ENCODE data around the gene TEX48.

Gene TEX48

GRCh38 chr9:114687034-114687433 lies 5.0 kb upstream of the TEX48 start:
- no peaks in the 10 kb centered on the region for H3K27me3 ChIP-seq (ENCODE audit: insufficient read depth, low read length)
- H4K12ac ChIP-seq (ENCODE audit: low read depth, low read length), result no peak overlapping the region
- H3K4me3 ChIP-seq (ENCODE audit: low read depth, low read length), result no peak overlapping the region
- H3K18ac ChIP-seq (ENCODE audit: low read length), result no peak overlapping the region
- H3K4me1 ChIP-seq (ENCODE audit: control insufficient read depth in 1 of 2, insufficient read depth in 2 of 2, low read length in 2 of 2), result peaks cover 0 to 2% of the 10 kb centered on the region in 2 experiments
- no peak overlapping the region for H4K91ac ChIP-seq (ENCODE audit: low read depth, low read length)
- no peak overlapping the region for H3K4ac ChIP-seq (ENCODE audit: low read depth, low read length)
- H2AK5ac ChIP-seq (ENCODE audit: low read length), result no peak overlapping the region
- H2BK120ac ChIP-seq (ENCODE audit: insufficient read depth, low read length, poor library complexity), result no peak overlapping the region
- no peak overlapping the region for H3K9ac ChIP-seq (ENCODE audit: low read length)
- no peaks in the 10 kb centered on the region for H3K9me3 ChIP-seq (ENCODE audit: insufficient read depth, low read depth, low read length)
- H3K27ac ChIP-seq (ENCODE audit: low read depth, low read length), result no peak overlapping the region
- H3K79me2 ChIP-seq (ENCODE audit: control insufficient read depth, insufficient read depth, low read length, poor library complexity), result no peaks in the 10 kb centered on the region
- no peak overlapping the region for H2BK12ac ChIP-seq (ENCODE audit: low read length)
- H2BK5ac ChIP-seq (ENCODE audit: low read depth, low read length, poor library complexity), result no peak overlapping the region
- no peak overlapping the region for H3K23ac ChIP-seq (ENCODE audit: low read length)
- H2AFZ ChIP-seq (ENCODE audit: insufficient read depth, low read length, poor library complexity), result no peak overlapping the region
- no peak overlapping the region for H3K4me2 ChIP-seq (ENCODE audit: low read length)
- H3K14ac ChIP-seq (ENCODE audit: low read length), result no peak overlapping the region
- H3K36me3 ChIP-seq (ENCODE audit: control insufficient read depth in 1 of 2, insufficient read depth in 2 of 2, low read length in 2 of 2), result no peaks in the 10 kb centered on the region
- H3K79me1 ChIP-seq (ENCODE audit: low read length), result no peaks in the 10 kb centered on the region
- no peak for DNase-seq
- H4K8ac ChIP-seq (ENCODE audit: low read depth, low read length), result no peak overlapping the region

- Histone ChIP-seq H4K8ac (ENCODE audit: low read depth, low read length) (no peak overlapping the region), H3K79me2 (ENCODE audit: control insufficient read depth, insufficient read depth, low read length, poor library complexity) (no peaks in the 10 kb centered on the region), H3K36me3 (ENCODE audit: control insufficient read depth in 1 of 2, insufficient read depth in 2 of 2, low read length in 2 of 2) (no peaks in the 10 kb centered on the region)
These were observed 4.0 kb upstream of the TEX48 start for GRCh38 chr9:114685951-114686350.

GRCh38 chr9:114684036-114684435 lies 2.0 kb upstream of the TEX48 start:
- Histone ChIP-seq H3K23ac (ENCODE audit: low read length) (no peak overlapping the region), H3K9me3 (ENCODE audit: insufficient read depth, low read depth, low read length) (no peaks in the 10 kb centered on the region), H3K18ac (ENCODE audit: low read length) (no peak overlapping the region), H2AK5ac (ENCODE audit: low read length) (no peak overlapping the region), H3K14ac (ENCODE audit: low read length) (no peak overlapping the region), H2BK12ac (ENCODE audit: low read length) (no peak overlapping the region), H4K91ac (ENCODE audit: low read depth, low read length) (no peak overlapping the region), H2BK5ac (ENCODE audit: low read depth, low read length, poor library complexity) (no peak overlapping the region), H2BK120ac (ENCODE audit: insufficient read depth, low read length, poor library complexity) (no peak overlapping the region), H3K4ac (ENCODE audit: low read depth, low read length) (no peak overlapping the region), H4K12ac (ENCODE audit: low read depth, low read length) (no peak overlapping the region), H2AFZ (ENCODE audit: insufficient read depth, low read length, poor library complexity) (no peak overlapping the region), H3K4me3 (ENCODE audit: low read depth, low read length) (no peak overlapping the region), H3K79me2 (ENCODE audit: control insufficient read depth, insufficient read depth, low read length, poor library complexity) (no peaks in the 10 kb centered on the region), H4K8ac (ENCODE audit: low read depth, low read length) (no peak overlapping the region), H3K27me3 (ENCODE audit: insufficient read depth, low read length) (no peaks in the 10 kb centered on the region), H3K4me1 (ENCODE audit: control insufficient read depth in 1 of 2, insufficient read depth in 2 of 2, low read length in 2 of 2) (peaks cover 0 to 2% of the 10 kb centered on the region in 2 experiments), H3K4me2 (ENCODE audit: low read length) (no peak overlapping the region), H3K79me1 (ENCODE audit: low read length) (no peaks in the 10 kb centered on the region), H3K9ac (ENCODE audit: low read length) (no peak overlapping the region), H3K36me3 (ENCODE audit: control insufficient read depth in 1 of 2, insufficient read depth in 2 of 2, low read length in 2 of 2) (no peaks in the 10 kb centered on the region), H3K27ac (ENCODE audit: low read depth, low read length) (no peak overlapping the region)
- no CpG with 5 or more reads among the region's 6 CpGs for WGBS (ENCODE audit: extremely low coverage, insufficient coverage, insufficient read length)
- DNase-seq, result no peak

More at GRCh38 chr9:114685951-114686350, 4.0 kb upstream of the TEX48 start:
- Histone ChIP-seq H3K18ac (ENCODE audit: low read length) (no peak overlapping the region), H2AFZ (ENCODE audit: insufficient read depth, low read length, poor library complexity) (no peak overlapping the region), H3K23ac (ENCODE audit: low read length) (no peak overlapping the region), H4K12ac (ENCODE audit: low read depth, low read length) (no peak overlapping the region), H3K4me3 (ENCODE audit: low read depth, low read length) (no peak overlapping the region), H3K14ac (ENCODE audit: low read length) (no peak overlapping the region), H3K27me3 (ENCODE audit: insufficient read depth, low read length) (no peaks in the 10 kb centered on the region), H2AK5ac (ENCODE audit: low read length) (no peak overlapping the region), H3K4me1 (ENCODE audit: control insufficient read depth in 1 of 2, insufficient read depth in 2 of 2, low read length in 2 of 2) (peaks cover 0 to 2% of the 10 kb centered on the region in 2 experiments), H2BK5ac (ENCODE audit: low read depth, low read length, poor library complexity) (no peak overlapping the region), H3K9me3 (ENCODE audit: insufficient read depth, low read depth, low read length) (no peaks in the 10 kb centered on the region), H3K79me1 (ENCODE audit: low read length) (no peaks in the 10 kb centered on the region), H3K9ac (ENCODE audit: low read length) (no peak overlapping the region), H2BK120ac (ENCODE audit: insufficient read depth, low read length, poor library complexity) (no peak overlapping the region), H4K91ac (ENCODE audit: low read depth, low read length) (no peak overlapping the region), H2BK12ac (ENCODE audit: low read length) (no peak overlapping the region), H3K27ac (ENCODE audit: low read depth, low read length) (no peak overlapping the region), H3K4ac (ENCODE audit: low read depth, low read length) (no peak overlapping the region), H3K4me2 (ENCODE audit: low read length) (no peak overlapping the region)
- no CpG with 5 or more reads among the region's 5 CpGs for WGBS (ENCODE audit: extremely low coverage, insufficient coverage, insufficient read length)
- no peak for DNase-seq

GRCh38 chr9:114682846-114683245 lies 854 bp upstream of the TEX48 start:
- H4K12ac ChIP-seq (ENCODE audit: low read depth, low read length), result no peak overlapping the region
- H2BK120ac ChIP-seq (ENCODE audit: insufficient read depth, low read length, poor library complexity), result no peak overlapping the region
- no peak overlapping the region for H3K4me2 ChIP-seq (ENCODE audit: low read length)
- no peak for DNase-seq
- H3K36me3 ChIP-seq (ENCODE audit: control insufficient read depth in 1 of 2, insufficient read depth in 2 of 2, low read length in 2 of 2), result no peaks in the 10 kb centered on the region
- no peak overlapping the region for H2BK5ac ChIP-seq (ENCODE audit: low read depth, low read length, poor library complexity)
- H3K4me1 ChIP-seq (ENCODE audit: control insufficient read depth in 1 of 2, insufficient read depth in 2 of 2, low read length in 2 of 2), result peaks cover 2 to 5% of the 10 kb centered on the region in 2 experiments
- no peaks in the 10 kb centered on the region for H3K79me2 ChIP-seq (ENCODE audit: control insufficient read depth, insufficient read depth, low read length, poor library complexity)
- H3K23ac ChIP-seq (ENCODE audit: low read length), result no peak overlapping the region
- H3K18ac ChIP-seq (ENCODE audit: low read length), result no peak overlapping the region
- no peak overlapping the region for H3K4me3 ChIP-seq (ENCODE audit: low read depth, low read length)
- H2AFZ ChIP-seq (ENCODE audit: insufficient read depth, low read length, poor library complexity), result no peak overlapping the region
- WGBS (ENCODE audit: extremely low coverage, insufficient coverage, insufficient read length), result no CpG with 5 or more reads among the region's 3 CpGs
- no peak overlapping the region for H3K27ac ChIP-seq (ENCODE audit: low read depth, low read length)
- no peak overlapping the region for H3K14ac ChIP-seq (ENCODE audit: low read length)
- H3K27me3 ChIP-seq (ENCODE audit: insufficient read depth, low read length), result no peaks in the 10 kb centered on the region
- H3K79me1 ChIP-seq (ENCODE audit: low read length), result no peaks in the 10 kb centered on the region
- H3K4ac ChIP-seq (ENCODE audit: low read depth, low read length), result no peak overlapping the region
- no peak overlapping the region for H4K91ac ChIP-seq (ENCODE audit: low read depth, low read length)
- H3K9me3 ChIP-seq (ENCODE audit: insufficient read depth, low read depth, low read length), result no peaks in the 10 kb centered on the region
- no peak overlapping the region for H2AK5ac ChIP-seq (ENCODE audit: low read length)
- H3K9ac ChIP-seq (ENCODE audit: low read length), result no peak overlapping the region
- no peak overlapping the region for H4K8ac ChIP-seq (ENCODE audit: low read depth, low read length)
- no peak overlapping the region for H2BK12ac ChIP-seq (ENCODE audit: low read length)

Measured in trophoblast cell (in vitro differentiated cells and primary cell).